Endometrial microvascular endothelial cells (primary cell): ENCODE measurements around the gene KIF3B. TPM values are rescaled to one million over a fixed set of nuclear protein-coding genes. Genes with fewer than 3 reads are reported as not detected.
"Not testable (repeated sequence)": the region's sequence is repeated elsewhere in the genome, so short reads cannot be mapped to it uniquely, and the experiment has no call there.

Experiments
- in situ Hi-C: cut with HindIII; loops from 2 replicates; pipeline ENCODE4 v1.10.0; 2017; ENCODE audit warnings: low sequenced_read_pairs, low pct_unique_long_range_greater_than_20kb; ENCODE audit errors: inconsistent ontology term
- total RNA-seq: library from RNA; depleted of rRNA; stranded (reverse); fragments of >200 nt; gene quantifications from one replicate; pipeline ENCODE4 v1.2.3, GENCODE V29; 2015; ENCODE audit errors: inconsistent ontology term

KIF3B gene
- total RNA-seq, 1 donor from 2014 or later: 16.2 TPM

- in situ Hi-C loops: no loop called here
Observed at GRCh38 chr20:32344835-32345506, 67.5 kb downstream of the KIF3B start.

DNA sequence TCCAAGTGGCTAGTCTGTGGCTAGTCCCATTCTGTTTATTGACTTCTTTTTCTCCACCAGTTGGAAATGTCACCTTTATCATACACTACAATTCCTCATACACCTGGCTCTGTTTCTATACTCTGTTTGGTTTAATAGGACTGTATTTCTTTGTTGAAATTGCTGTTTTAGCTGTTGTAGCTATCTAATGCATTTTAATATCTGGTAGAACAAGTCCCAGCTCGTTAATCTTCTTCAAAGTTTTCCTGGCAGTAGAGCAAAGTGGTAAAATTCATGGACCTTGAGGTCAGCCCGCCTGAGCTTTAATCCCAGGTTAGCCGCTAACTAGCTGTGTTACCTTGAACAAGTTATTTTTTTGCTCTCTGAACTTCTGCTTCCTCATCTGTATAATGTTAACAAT is 70.8 kb downstream of the KIF3B start:
- in situ Hi-C loops: no loop called here

DNA sequence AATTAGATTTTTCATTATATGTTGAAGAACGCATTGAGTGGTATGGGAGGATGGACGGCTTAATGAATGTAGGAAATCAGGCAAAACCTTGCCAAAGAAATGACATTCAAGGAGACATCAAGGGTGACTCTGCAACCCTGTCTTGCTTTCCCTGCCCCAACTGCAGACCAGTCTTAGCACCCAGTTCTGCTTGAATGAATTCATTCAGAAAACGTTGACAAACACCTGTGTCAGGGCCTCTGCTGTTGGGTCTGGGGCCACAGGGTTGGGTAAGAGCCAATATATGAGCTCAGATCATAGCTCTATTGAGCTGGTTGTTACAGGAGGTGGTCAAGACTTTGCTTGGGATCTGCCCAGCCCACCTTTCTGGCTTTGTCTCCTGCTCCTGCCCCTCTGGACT is 73.0 kb downstream of the KIF3B start:
- in situ Hi-C loops: no loop called here

DNA sequence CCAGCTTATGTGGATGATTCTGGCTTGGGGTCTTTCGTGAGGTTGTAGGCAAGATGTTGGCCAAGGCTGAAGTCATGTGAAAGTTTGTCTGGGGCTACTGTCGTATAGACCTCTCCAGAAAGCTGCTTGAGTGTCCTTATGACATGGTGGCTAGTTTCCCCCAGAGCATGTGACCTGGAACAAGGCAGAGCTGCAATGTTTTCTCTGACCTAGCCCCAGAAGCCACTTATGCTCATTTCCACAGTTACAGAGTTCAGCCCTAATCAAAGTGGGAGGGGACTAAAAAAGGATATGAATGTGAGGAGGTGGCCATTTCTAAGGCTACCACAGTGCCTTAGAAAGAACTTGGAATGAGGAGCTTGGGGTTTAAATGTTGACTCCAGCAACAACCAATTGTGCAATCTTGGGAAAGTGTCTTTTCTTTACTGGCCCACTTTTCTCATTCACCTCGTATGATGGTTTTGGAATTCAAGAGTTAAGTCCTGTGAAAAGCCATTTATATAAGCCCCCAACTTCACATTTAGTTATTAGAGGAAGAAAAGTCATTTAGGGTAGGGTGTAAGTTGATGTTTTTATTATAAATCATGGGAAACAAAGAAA is 74.8 kb downstream of the KIF3B start:
- in situ Hi-C loops: no loop called here

GRCh38 chr20:32353848-32354496 is 76.5 kb downstream of the KIF3B start:
- in situ Hi-C loops: no loop called here

DNA sequence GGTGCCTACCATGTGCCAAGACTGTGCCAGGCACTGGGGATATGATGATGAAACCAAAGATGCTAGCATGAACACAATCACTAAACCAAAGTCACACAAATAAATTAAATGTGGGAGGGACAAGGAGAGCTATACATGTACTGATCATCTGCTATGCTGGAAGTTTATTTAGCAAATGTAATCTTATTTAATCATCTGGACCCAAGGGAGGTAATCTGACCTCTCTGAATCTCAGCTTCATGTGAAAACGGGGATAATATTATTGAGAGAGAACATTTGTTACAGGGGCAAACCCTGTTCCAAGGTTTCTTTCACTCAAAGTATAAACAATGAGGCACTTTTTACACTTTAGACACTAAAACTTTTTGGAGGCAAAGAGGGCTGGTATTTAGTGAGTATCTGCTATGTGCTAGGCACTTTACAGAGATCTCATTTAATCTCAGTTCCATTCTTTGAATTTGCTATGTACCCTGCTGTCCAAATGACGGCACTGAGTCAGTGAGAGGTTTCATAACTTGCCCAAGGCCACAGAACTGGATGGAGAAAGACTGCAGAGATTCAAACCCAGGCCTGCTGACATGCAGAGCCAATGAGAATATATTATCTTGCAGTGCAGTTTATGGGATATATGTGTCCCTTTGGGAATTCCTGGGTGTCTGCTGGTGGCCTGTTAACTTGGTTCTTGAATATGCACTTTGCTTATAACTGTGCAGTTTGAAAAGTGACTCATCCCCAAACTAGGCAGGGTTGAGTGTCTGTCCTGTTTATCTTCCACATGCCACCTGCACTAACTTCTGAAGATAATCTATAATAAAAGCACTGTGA is 77.4 kb downstream of the KIF3B start:
- in situ Hi-C loops: no loop called here

DNA sequence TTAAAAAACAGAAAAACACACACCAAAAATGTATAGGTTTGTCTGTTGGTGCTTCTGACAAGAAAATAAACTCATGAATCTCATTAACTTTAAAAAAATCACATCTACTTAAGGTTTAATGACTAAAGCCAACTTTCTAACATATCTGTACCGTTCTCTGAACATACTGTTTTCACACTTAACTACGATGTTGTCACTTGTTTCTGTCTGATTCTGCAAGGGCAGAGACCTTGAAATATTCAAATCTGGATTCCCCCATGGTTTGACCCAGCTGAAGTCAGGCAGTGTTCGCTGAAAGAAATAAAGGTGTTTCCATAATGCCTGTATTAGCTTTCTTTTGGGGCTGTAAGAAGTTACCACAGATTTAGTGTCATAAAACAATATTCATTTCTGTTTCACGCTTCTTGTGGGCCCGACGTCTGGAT is 78.0 kb downstream of the KIF3B start:
- in situ Hi-C loops: no loop called here

- in situ Hi-C loops: not testable (repeated sequence)
Observed at GRCh38 chr20:32355907-32356621, 78.6 kb downstream of the KIF3B start.

DNA sequence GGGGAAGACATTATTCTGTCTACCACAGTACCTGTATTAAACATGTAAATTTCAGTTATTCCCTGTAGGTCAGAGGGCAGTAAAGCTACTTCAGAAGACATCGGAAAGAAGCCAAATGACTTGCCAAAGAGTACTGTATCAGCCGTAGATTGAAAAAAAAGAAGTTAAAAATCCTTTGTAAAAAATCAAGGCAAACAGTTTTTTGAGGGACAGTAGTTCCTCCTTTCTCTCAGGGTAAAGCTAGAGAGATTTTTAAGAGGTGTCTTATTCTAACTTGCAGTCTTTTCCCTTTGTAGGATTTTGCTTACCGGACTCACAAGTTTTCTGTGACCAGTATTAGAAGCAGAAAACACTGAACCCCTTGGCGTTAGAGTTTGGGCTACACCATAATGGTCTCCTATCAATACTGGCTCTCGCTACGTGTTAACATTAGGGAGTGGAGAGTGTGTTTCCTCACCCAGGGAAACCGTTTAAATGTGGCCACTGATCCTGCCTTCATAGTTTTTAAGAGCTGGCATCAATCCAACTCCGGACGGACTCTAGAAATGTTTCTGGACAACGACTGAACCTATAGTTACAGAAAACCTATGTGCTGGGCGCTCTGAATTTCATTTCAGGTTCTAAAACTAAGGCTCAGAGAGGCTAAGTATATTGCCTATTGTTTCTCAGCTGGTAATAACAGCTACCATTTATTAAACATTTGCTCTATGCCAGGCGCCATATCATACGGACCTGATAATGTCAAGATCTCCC is 79.3 kb downstream of the KIF3B start:
- in situ Hi-C loops: no loop called here

DNA sequence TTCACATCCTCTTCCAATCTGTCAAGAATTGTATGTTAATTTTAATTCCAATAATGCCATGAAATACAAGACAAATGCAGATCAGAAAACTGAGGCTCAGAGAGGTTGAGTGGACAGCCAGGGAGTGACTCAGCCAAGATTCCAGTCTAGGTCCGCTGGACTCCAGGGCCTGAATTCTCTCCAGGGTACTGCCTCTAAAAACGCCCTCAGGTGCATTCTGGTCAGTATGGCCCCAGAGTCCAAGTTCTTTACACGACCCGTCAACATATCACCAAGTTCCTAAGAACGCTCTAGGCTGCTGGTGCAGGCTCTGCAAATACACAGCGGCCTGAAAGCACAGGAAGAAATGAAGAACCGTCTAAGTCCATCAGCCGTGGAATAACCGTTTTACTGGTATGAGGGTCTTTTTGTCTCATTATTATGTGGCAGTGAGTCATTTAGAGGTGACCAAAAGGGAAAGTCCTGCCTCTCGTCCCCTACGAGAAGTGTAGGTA is 80.0 kb downstream of the KIF3B start:
- in situ Hi-C loops: no loop called here

DNA sequence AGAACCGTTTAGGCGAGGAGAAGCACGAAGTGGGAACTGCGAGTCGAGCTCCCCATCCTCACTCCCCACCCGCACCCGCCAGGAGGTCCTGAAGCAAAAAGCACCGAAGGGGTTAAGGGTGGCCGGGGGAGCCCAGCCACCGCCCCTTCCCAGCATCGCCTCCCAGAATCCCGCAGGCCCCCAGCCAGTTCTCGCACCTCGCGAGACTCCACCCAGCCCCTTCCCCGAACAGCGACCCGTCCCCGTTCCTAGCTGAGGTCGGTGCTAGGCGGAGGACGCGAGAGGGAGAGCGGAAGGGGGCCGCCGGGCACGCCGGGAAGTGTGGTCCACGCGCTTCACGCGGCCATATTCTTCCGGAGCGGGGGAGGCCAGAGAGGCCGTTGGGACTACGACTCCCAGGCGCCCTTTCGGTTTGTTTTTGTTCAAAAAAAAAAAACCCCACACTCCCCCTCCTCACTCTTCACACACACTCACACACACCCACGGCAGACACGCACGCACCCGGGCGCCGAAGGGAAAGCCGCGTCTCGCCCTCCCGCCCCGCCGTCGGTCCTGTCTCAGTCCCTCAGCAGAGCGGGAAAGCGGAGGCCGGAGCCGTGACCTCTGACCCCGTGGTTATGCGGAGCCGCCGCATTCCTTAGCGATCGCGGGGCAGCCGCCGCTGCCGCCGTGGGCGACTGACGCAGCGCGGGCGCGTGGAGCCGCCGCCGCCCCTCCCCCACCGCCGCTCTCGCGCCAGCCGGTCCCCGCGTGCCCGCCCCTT is 80.6 kb downstream of the KIF3B start, which contains the start of gene ASXL1:
Gene ASXL1 (plus strand): TSS at position 463 of the 763 bp plus-strand sequence. CDS start 445 bp downstream, outside the sequence.
- in situ Hi-C loops: no loop called here

GRCh38 chr20:32358632-32358882 is 81.1 kb downstream of the KIF3B start:
- in situ Hi-C loops: no loop called here

GRCh38 chr20:32358883-32359632 is 81.6 kb downstream of the KIF3B start:
- in situ Hi-C loops: no loop called here

GRCh38 chr20:32359633-32360332 is 82.3 kb downstream of the KIF3B start:
- in situ Hi-C loops: no loop called here

DNA sequence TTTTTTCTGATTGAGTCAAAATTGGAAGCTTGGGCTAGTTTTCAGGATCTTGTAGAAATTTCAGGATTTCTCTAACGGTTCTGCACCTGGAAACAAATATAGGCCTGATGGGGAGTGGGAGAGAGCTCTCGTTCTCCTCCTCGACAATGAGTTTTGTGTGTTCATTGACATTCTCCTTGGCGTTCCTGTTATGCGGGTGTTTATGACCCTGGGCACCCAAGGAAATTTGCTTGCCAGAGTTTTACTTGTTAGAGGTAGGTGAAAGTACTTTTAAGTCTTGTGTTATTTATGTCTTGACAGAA is 82.8 kb downstream of the KIF3B start:
- in situ Hi-C loops: no loop called here

DNA sequence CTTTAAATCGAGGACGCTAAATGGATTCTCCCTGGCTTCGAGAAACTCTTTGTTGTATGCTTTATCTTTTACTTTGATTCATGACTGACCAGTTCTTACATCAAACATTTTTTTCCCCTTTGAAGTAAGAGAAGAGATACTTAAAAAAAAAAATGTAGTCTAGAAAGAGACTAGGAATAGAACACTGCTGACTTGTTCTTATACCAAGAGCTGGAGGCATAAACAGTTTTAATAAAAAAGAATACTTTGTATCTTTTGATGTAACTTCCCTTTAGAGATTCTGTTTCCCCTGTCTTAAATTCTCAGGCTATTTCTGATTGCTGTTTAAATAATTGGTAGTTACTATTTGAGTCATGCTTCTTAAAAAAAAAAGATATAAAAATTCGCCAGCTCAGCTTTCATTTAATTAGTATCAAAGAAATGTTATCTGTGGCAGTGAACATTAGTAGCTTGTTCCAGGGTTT is 85.5 kb downstream of the KIF3B start:
- in situ Hi-C loops: no loop called here
